DMS153 (cell line): Measurements from ENCODE around the gene B4GALT5.

Experiments used
- DNase-seq: peaks from one replicate; lab custom pipeline; 2025; lab: John Stamatoyannopoulos, UW

B4GALT5 gene

DNA sequence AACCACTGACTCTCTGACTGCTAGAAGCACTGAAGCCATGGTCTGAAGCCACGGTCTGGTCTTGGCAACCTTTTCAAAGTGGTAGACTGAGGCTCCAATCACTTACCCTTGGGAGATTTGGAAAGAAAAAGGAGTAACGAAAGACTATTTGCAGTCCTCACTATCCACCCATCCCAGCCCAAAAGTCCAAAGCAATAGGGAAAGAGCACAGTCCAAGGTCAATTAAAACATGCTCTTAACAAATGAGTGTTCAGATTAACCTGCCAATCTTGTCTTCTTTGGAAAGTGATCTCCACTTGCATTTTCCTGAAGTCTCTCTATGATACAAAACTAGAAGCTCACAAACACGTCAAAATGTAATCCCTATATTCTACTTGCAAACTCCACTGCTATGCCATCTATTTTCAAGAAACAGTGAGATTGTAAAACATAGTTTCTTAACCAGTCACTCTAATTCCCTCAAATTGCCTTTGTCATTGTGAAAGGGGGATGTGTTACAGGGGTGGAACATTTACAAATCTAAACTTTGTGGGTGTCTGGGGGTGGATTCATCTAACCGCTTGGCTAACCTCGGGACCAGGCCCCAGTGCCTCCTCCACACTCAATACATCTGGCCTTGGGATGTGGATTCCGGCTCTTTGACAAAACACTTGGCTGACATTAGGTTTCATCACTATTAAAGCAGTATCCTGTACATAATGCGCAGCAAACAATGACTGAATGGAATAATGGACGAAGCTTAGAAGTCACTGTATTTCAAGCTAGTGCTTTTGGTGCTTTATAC lies 56.4 kb downstream of the B4GALT5 start:
- DNase-seq, result no peak

DNA sequence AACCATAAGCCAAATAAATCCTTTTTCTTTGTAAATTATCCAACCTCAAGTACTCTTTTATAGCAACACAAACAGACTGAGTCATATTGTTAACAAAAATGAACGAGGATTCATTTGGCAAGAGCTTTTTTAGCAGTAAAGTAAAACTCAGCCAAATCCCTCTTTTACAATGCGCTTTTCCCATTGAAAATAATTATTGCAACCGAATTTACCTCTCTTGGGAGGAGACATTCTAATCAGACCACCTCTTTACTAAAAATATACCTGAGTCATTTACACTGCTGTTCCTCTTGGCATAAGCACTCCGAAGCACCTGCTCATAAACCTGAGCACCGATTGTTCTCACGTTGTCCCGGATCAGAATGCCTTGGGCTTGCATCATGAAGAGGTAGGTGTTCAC lies 57.4 kb downstream of the B4GALT5 start:
- DNase-seq, result peak; percentile 76

DNA sequence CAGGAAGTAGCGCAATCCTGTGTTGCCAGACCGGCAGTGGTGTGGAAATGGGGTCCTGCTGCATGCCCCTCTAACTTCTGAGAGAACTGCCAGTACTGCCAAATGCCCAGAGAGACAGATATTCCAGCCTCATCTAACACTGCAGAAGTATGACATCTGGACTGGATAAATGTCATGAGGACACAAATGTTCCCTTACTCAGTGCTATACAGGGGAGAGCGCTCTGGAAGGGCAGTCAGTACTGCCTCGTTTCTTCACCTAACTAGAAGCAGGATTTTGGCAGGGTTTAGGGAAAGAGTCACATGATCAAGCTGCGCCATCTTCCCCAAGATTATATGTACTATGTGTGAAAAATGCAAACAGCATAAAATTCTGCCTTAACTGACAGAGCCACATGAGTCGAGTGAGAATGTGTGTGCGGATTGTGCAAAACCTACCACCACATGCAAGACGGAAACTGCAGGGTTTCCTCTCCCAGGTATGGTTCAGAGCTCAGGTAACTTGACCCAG lies 59.7 kb downstream of the B4GALT5 start:
- DNase-seq, result no peak

DNA sequence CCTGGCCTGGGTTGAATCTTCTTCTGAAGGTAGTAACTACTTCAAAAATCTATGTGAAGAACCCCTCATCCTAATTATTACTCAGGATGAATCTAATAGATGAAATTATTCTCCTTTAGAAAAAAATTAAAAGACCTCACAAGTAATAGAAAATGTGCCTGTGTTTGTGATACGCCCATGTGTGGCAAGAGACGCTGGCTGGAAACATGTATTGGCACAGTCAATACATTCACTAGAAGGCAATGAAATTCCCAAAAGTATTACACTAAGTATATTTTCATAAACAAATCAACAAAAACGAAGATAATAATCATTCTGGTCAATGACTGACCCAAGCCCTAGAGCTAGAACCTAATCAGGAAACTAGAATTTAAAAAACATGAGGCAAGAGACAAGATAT lies 64.0 kb downstream of the B4GALT5 start:
- DNase-seq, result no peak

DNA sequence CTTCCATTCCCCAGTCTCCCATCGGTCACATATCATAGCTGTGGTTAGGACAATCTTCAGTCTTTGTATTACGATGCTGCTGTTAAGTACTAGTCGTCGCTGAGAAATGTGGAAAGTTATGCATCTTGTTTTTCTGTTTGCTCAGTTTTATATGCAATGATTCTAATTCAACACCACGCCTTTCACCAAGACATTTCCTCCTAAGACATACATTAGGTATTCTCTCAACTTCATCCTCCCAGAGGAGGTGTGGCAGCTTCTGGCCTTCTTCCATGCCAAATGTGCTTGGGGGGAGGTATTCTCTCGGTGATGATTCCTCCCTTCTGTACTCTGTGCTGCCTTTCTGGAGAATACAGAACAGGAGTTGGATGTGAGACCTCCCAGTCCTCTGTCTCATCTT lies 66.1 kb downstream of the B4GALT5 start:
- DNase-seq, result no peak

DNA sequence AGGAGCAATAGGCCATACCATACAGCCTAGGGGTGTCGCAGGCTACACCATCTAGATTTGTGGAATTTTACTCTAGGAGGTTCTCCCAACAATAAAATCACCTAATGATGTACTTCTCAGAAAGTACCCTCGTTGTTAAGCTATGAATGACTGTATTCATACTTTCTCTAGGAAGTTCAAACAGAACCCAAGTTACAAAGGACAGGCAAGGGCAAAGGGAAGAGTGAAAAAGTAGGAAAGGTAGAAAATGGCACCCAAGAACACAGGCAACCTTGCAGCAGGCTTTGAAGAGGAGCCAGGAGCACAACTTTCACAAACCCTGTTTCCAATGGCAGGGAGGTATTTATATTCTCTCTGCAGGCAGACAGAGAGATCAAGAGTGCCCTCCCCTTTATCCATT lies 67.2 kb downstream of the B4GALT5 start:
- no peak for DNase-seq

DNA sequence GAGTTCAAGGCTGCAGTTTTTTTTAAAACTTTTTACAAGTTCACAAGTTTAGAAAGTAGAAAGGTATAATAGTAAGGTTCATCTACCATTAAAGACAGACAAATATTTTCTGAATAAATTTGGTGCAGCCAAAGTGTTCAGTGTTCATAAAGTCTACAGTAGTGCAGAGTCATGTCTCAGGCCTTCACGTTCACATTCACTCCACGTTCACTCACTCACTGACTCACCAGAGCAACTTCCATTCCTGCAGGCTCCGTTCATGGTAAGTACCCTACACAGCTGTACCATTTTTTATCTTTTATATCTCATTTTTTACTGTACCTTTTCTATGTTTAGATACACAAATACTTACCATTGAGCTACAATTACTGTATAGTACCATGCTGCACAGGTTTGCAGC lies 67.6 kb downstream of the B4GALT5 start:
- no peak for DNase-seq

DNA sequence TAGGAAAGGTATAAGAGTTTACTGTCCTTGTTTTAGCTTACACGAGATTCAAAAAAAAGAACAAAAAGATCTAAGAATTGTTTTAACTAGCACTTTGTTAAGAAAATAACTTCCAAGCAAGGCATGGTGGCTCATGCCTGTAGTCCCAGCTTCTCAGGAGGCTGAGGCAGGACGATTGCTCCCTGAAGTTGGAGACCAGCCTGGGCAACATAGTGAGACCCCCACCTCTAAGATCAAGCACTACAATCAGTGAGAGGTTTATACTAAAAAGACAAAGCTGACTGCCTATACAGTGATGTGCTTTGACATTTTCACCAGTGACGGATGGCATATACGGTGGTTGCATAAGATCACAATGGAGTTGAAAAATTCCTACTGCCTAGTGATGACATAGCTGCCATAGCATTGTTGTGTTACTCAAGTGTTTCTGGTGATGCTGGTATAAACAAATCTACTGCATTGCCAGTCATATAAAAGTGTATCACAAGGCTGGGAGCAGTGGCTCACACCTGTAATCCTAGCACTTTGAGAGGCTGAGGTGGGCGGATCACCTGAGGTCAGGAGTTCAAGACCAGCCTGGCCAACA lies 68.6 kb downstream of the B4GALT5 start:
- DNase-seq, result no peak

DNA sequence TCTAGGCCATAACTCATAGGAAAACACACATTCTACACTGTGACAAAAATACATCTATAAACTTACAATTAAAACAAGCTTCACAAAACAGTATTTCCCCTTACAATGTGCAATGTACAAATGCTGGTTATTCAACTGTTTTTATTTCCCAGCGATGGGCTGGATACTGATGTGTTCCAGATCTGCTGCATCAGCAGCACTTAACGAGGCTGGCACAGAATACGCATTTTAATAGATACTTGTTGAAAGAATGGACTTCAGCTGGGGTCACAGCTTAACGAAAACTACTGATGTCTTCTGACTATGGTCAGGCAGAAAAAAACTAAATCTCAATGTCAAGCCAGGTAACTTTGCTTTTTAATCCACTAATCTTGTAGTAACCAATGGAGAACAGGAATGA lies 70.9 kb downstream of the B4GALT5 start:
- no peak for DNase-seq

DNA sequence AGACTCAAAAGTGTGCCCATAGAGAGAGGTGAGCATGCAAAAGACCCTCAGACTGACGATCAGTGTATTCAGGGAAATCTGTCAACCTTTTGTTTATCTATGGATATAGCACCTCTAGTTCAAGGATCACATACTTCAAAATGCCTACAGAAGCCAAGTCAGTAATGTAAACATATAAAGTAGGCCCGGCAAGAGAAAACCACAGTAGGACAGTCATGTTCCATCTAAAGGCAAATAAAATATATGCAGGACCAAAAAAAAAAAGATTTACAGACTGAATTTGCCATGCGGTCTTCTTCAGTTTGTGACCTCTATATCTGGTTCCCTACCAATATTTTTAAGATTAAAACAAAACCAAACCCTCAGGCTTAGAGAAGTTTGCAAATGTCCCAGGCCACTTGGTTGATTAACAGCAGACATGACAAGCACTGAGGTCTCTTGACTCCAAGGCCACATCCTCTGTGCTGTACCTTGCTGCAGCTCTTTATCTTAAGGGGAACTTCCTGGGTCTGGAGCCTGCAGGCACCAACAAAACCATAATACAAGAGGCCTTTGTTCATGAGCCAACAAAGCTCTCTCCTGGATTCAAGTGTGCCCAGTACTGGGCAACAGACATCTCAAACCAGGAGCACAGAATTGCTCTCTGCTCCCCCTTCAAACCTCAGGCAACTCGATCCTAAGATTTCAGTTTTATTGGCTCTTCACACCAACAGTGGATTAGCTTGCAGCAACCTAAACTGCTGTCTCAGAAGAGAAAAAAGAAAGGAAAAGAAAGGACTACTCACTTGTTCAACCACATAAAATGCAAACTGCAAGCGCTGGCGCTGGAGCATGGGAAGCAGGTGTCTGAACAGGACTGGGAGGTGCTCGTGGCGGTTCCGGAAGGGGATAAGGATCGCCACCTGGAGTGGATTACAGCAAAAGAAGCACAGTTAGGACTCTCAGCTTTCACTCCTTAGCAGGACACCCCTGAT lies 71.7 kb downstream of the B4GALT5 start:
- peak; percentile 26 for DNase-seq

DNA sequence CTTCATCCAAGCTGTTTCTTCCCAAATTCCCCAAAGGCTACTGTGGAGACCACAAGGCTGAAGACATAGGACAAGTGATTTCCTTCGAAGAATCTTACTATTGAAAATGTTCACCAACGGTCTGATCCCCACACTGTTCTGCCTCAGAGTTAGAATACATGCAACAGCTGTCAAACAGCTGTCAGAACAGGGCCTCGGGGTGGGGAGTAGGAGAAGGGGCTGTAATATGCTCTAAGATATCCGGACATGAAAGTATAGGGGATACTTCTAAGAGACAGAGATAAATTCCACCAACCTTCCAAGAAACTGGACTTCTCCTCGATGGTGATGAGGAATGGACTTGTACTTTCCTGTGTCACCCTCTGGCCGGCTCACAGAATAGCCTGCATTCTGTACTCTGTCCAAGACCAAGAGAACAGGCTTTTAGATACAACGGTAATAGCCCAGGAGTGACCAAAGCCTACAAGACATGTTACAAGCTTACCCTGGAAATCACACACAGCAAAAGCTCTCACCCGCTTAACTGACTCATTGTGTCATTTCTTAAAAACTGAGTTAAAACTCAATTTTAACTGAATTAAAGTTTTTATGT lies 76.5 kb downstream of the B4GALT5 start:
- no peak for DNase-seq

DNA sequence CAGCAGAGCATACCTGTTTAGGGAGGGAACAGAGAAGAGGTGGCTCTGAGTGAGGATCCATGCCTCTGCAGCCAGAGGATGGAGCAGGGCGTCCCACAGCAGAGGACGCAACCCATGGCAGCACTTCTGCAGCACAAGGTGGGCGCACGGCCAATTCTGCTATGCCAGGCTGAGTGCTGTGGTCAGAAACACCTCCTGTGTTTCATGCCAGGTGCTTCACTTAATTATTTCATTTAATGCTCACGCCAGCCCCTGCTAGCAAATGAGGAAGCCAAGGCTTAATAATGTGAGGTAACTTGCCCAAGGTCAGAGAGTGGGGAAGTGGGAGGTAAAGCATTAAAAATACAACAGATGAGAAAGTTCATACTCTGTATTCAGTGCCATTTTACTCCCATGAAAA lies 77.2 kb downstream of the B4GALT5 start:
- peak; percentile 60 for DNase-seq

DNA sequence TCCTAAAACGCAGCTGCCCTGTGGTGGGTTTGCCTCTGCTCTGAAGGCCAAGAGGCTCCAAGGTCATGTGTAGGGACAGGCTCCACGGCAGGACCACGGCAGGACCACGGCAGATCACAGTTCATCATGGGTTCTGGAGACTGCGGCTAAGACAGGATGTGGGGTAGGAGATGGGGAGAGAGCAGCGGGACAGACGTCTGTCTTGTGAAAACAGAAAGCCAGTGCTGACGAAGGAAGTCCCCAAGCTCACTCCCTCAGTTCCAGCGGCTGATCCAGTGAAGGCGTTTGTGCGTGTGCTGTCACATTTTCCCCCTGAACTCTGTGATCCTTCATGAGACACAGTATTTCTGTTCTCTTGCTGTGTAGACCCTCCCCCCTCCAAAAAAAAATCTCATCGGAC lies 77.8 kb downstream of the B4GALT5 start:
- DNase-seq, result no peak

DNA sequence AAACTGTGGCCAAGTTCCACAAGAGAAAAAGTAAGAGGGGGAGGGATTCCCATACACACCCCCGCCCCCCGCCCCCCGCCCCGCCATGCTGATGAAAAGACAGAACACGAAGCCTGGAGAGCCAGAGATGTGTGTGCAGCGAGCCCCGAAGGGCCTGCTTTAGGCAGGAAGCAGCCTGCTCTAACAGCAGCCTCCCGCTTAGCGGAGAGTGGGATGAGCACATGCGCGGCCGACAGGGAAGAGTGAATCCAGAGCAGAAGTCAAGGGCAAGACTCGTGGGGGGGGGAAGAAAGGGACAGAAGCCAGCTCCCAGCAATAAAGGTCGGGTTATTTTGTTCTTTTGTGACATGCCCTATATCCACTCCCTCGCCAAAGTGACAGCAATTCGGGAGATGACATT lies 78.5 kb downstream of the B4GALT5 start:
- no peak for DNase-seq

DNA sequence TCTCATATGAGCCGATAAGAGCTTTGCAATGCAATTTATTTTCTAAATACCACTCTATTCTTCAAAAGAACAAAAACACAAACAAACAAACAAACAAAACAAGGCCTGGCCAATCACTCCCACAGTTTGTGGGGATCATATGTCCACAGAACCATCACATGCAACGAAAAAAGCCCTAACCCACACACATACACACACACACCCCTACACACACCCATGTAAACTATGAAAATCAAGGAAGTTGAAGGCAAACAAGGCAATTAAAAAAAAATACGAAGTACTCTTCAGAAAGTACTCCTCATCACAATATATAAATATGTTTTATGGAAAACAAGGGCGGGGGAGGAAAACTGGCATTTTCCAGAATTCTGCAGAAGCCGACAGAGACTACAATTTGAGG lies 79.6 kb downstream of the B4GALT5 start:
- no peak for DNase-seq

DNA sequence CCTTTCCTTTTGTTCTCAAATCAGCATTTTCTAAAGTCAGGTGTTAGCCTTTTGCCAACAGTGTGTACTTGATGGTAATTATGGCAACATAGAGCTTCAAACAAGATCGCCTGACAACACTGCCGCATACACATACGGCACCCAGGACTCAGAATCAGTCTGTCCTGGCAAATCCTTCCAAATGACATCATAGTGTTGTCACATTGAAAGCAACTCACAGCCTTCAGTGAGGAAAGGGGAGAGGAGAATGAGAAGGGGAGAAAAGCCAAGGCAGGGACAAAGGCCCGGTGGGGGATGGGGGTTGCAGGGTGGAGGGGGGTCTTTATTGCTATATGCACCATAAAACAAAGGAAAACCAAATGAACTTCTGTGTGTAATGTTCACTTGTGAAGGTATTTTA lies 80.0 kb downstream of the B4GALT5 start:
- no peak for DNase-seq

DNA sequence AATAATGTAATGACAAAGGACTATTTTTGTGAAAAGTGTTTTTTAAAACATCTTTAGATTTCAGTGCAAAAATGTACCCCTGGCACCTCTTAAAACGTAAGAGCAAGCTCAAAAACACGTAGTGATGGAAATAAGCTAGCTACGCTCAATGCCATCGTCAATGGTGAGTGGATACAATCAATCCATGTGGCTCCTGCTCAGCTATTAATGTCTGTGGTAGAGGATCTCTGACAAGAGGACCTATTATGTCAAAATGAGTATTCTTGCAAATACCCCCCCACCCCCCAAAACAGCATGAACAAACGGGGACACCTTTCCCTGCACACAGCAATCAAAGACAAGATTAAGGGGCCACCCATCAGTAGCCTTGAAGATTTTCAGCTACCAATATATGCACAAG lies 80.7 kb downstream of the B4GALT5 start:
- no peak for DNase-seq

DNA sequence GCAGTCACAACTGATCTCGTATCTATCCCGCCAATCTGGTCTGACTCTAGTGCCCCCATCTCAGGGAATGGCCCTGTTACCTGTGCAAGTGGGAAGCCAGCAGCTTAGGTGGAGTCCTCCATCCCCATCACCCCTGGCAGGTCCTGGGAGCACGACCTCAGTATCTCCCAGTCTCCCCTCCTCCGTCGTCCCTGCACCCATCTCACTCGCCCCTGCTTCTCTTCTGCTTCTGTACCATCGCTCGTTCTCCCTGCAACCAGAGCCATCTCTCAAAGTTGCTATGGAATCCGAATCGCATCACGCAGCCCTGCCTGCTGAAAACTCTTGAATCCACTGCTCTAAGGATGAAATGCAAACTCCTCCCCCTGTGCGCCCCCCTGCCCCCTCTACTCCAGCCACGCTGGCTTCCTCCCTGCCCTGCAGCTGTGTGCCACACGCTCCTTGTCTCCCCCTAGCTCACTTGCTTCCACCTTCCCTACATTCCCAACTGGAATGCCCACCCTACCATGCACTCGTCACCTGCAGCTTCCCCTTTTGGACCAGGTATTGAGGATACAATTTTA lies 81.7 kb downstream of the B4GALT5 start:
- DNase-seq, result no peak

DNA sequence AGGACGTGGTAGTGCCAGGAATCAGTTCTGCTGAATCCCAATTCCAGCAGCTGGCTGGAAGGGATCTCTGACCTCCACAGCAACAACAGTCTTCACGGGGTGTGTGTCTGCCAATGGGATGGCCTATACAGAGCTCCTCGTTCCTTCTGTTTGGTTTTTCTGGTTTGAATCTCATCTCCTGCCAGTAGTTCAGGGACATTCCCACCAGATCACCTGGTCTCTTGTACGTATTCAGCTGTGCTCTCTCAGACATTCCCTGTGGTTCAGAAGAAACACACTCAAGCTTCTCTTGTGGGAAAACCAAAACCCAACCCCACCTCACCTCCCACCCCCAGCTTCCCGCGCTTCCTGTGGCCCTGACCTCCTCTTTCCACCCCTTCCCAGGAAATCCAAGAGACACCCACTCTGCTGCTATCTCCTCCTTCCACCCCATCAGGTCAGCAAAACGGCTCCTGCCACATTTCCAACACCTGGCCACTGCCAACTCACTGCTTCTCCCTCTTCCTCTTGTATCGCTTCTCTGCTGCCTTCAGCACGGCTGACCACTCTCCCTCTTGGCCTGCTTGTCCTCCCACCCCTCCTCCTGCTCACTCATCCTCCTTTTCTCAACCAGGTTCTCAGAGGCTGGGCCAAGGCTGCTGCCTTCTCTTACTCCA lies 82.5 kb downstream of the B4GALT5 start:
- no peak for DNase-seq

DNA sequence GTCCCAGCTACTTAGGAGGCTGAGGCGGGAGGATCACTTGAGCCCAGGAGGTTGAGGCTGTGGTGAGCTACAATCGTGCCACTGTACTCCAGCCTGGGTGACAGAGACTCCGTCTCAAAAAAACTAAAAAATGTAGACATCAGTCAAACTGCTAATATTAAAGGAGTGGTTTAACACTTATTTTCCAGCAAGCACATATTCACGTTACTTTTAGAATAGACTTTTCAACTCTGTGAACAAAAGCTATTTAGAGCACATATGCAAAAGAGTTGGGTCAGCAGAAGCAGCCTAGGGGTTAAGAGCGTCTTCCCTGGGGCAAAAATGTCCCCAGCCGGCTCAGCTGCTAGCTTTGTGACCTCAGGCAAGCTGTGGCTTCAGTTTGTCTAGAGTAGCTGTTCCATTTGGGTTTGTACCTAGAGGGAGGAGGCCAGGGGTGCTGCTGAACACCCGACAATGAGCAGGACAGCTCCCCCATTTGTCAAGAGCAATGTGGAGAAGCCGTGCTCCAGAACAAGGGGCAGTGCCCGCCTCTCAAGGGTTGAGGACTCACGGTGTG lies 83.2 kb downstream of the B4GALT5 start:
- no peak for DNase-seq

DNA sequence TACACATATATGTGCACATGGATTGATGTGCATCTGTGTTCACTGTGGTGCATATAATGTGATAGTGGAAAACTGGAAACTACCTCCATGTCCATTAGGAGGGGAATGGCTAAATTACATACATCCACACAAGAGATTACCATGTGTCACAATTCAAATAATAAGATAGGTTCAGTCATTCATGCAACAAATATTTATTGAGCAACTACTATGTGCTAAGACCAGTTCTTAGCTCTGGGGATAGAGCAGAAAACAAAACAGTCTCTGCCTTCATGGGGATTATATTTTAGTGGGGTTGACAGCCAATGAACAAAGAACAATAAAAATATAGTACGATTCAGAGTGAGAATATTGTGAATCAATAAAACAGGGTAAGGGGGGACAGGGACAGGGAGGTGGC lies 84.1 kb downstream of the B4GALT5 start:
- no peak for DNase-seq
